Osteoblast (primary cell): Measurements from ENCODE around the gene BAHD1. TPM values are rescaled to one million over a fixed set of nuclear protein-coding genes. Genes with fewer than 3 reads are reported as not detected.

ENCODE experiments used
- DNase-seq: peaks from one replicate; pipeline ENCODE4 v3.0.0; 2011; ENCODE audit warnings: low spot score, mixed read lengths; ENCODE audit not compliant: insufficient read length; ENCODE audit errors: missing footprints
- H2AFZ ChIP-seq: 2 replicates; pipeline ENCODE4 v1.6.0; 2011; ENCODE audit warnings: mild to moderate bottlenecking, low read length
- H3K27ac ChIP-seq: 2 replicates; pipeline ENCODE4 v1.5.1; 2011; ENCODE audit warnings: mild to moderate bottlenecking, low read depth, low read length, moderate library complexity
- H3K27me3 ChIP-seq: 2 replicates; pipeline ENCODE4 v1.6.0; 2012; ENCODE audit warnings: mild to moderate bottlenecking, control low read depth, inconsistent platforms, low read length, moderate library complexity; ENCODE audit not compliant: insufficient read depth
- H3K36me3 ChIP-seq: 2 replicates; pipeline ENCODE4 v1.5.1; 2011; ENCODE audit warnings: mild to moderate bottlenecking, low read length, control low read depth, moderate library complexity; ENCODE audit not compliant: insufficient read depth
- H3K4me1 ChIP-seq: 2 replicates; pipeline ENCODE4 v1.5.1; 2011; ENCODE audit warnings: mild to moderate bottlenecking, low read length, control low read depth, moderate library complexity; ENCODE audit not compliant: insufficient read depth
- H3K4me2 ChIP-seq: 2 replicates; pipeline ENCODE4 v1.6.0; 2011; ENCODE audit warnings: mild to moderate bottlenecking, low read length; ENCODE audit not compliant: insufficient read depth
- H3K4me3 ChIP-seq: fragments of 200-600 bp; sonication (generic); 3 replicates; pipeline ENCODE4 v1.5.1; 2012; ENCODE audit warnings: mild to moderate bottlenecking, low read length, inconsistent platforms; ENCODE audit not compliant: insufficient read depth
- H3K79me2 ChIP-seq: 2 replicates; pipeline ENCODE4 v1.6.0; 2012; ENCODE audit warnings: mild to moderate bottlenecking, low read length, control low read depth, inconsistent platforms; ENCODE audit not compliant: insufficient read depth
- H3K9me3 ChIP-seq: 2 replicates; pipeline ENCODE4 v1.5.1; 2011; ENCODE audit warnings: low read depth, low read length, control low read depth
- H4K20me1 ChIP-seq: 2 replicates; pipeline ENCODE4 v1.6.0; 2012; ENCODE audit warnings: mild to moderate bottlenecking, low read length, control low read depth; ENCODE audit not compliant: insufficient read depth
- total RNA-seq: library from RNA; depleted of rRNA; stranded (reverse); fragments of >200 nt; gene quantifications from 2 replicates; pipeline ENCODE4 v1.2.3, GENCODE V29; 2012
- TF ChIP-seq, protein P1 (sequence below): IDR thresholded peaks from 2 replicates; pipeline ENCODE4 v1.5.1; 2011; ENCODE audit warnings: mild to moderate bottlenecking, low read depth, low read length, moderate library complexity; ENCODE audit errors: extremely low read depth

The BAHD1 gene
- total RNA-seq, 1 donor: 10.5 TPM

DNA sequence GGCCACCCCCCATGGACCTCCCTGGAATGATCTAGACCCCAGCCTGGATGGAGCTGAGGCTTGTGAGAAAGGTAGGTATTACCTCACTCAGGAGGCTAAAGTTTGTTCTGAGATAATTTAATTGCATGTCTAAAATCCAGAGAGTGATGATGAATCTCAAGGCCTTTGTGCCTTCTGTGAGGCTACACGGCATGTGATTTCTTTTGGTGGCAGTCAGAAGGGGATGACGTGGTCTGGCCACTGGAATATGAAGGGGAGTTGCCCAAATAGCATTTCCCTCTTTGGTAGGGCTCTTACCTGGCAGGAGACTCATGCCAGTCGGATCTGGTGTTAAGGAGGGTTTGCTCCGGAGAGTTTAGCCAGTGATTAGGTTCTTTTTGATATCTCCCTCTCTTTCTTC, 2.5 kb downstream of the BAHD1 start:
- Histone ChIP-seq H3K4me1 (peaks cover 12% of the 10 kb centered on the region), H3K27ac (no peak overlapping the region), H3K9me3 (no peaks in the 10 kb centered on the region), H3K36me3 (no peaks in the 10 kb centered on the region), H3K4me3 (no peak overlapping the region), H2AFZ (no peak overlapping the region), H3K79me2 (peaks cover 50% of the 10 kb centered on the region), H3K27me3 (peaks cover 16% of the 10 kb centered on the region), H3K4me2 (no peak overlapping the region), H4K20me1 (peaks cover 55% of the 10 kb centered on the region)
- TF ChIP-seq, protein P1, sequence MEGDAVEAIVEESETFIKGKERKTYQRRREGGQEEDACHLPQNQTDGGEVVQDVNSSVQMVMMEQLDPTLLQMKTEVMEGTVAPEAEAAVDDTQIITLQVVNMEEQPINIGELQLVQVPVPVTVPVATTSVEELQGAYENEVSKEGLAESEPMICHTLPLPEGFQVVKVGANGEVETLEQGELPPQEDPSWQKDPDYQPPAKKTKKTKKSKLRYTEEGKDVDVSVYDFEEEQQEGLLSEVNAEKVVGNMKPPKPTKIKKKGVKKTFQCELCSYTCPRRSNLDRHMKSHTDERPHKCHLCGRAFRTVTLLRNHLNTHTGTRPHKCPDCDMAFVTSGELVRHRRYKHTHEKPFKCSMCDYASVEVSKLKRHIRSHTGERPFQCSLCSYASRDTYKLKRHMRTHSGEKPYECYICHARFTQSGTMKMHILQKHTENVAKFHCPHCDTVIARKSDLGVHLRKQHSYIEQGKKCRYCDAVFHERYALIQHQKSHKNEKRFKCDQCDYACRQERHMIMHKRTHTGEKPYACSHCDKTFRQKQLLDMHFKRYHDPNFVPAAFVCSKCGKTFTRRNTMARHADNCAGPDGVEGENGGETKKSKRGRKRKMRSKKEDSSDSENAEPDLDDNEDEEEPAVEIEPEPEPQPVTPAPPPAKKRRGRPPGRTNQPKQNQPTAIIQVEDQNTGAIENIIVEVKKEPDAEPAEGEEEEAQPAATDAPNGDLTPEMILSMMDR: no peak
- DNase-seq: no peak

DNA sequence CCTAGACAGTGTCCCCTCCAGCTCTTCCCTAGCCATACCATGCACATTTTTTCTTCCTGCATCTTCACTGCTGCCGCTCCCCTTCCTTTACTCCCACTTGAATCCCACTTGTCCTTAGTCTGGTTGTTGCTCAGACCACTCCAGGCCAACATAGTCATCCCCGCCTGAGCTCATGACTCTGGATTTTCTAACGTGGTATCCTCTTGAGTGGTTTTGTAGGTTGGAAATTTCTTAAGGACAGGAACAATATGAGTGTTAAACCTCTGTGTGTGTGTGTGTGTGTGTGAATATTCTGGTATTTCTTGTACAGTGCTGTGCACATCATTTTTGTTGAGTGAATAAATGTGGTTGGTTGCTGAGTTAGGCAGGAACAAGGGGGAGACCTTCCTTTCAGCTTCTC, 3.1 kb downstream of the BAHD1 start:
- H3K4me3 ChIP-seq: no peak overlapping the region
- peaks cover 53% of the 10 kb centered on the region for H3K79me2 ChIP-seq
- peaks cover 59% of the 10 kb centered on the region for H4K20me1 ChIP-seq
- no peak overlapping the region for H3K4me2 ChIP-seq
- no peak for DNase-seq
- H2AFZ ChIP-seq: no peak overlapping the region
- peaks cover 12% of the 10 kb centered on the region for H3K4me1 ChIP-seq
- no peak overlapping the region for H3K27ac ChIP-seq
- peaks cover 10% of the 10 kb centered on the region for H3K27me3 ChIP-seq
- TF ChIP-seq, protein P1: no peak
- H3K36me3 ChIP-seq: no peaks in the 10 kb centered on the region
- no peaks in the 10 kb centered on the region for H3K9me3 ChIP-seq

DNA sequence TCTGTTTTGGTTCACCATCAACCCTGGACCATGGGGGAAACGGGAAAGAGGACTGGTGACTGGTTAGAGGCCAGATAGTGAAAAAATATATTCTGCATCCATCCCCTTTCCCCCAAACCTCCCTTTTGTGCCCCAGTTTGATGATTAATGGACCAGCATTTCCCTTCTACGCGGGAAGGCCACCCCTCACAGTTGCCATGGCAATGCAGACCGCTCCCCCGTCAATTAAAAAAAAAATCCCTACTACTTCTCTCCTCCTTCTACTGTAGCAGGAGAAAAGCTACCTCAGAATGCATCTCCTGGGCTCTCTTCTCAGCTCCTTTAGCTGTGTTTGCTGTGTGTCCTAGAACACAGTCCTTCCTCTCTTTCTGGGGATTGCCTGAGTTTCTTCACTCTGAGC, 4.0 kb downstream of the BAHD1 start:
- H4K20me1 ChIP-seq: peaks cover 63% of the 10 kb centered on the region

DNA sequence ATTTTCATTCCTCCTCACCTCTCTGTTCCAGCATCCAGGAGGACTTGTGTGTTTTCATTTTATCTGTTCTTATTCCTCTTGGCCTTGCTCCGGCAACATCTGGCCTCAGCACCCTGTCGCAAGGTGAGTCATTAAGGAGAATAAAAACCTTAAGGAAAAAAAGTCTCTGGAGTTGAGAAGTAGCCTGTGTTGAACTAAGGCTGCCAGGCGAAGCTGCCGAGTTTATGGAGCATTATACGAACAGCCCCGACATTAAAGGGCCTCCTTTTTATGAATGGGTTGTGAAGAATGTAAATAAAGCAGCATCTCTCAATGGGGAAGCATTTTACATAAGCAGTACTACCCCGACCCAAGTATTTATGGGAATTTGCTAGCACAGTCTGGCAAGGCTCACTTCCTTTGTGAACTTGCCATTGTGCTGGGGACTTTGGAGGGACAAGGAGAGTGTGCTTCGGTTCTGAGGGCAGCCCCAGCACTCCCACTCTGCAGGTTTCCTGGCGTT, 4.7 kb downstream of the BAHD1 start:
- peaks cover 70% of the 10 kb centered on the region for H4K20me1 ChIP-seq
- H2AFZ ChIP-seq: no peak overlapping the region
- H3K27me3 ChIP-seq: no peaks in the 10 kb centered on the region
- H3K36me3 ChIP-seq: no peaks in the 10 kb centered on the region
- H3K4me2 ChIP-seq: no peak overlapping the region
- H3K79me2 ChIP-seq: peaks cover 65% of the 10 kb centered on the region
- no peaks in the 10 kb centered on the region for H3K9me3 ChIP-seq
- peaks cover 7% of the 10 kb centered on the region for H3K4me1 ChIP-seq
- TF ChIP-seq, protein P1: no peak
- no peak overlapping the region for H3K27ac ChIP-seq
- peak; percentile 73 for DNase-seq
- H3K4me3 ChIP-seq: no peak overlapping the region

More for the DNA sequence above, 4.0 kb downstream of the BAHD1 start:
- DNase-seq: no peak
- no peak overlapping the region for H3K27ac ChIP-seq
- no peaks in the 10 kb centered on the region for H3K9me3 ChIP-seq
- H3K36me3 ChIP-seq: no peaks in the 10 kb centered on the region
- TF ChIP-seq, protein P1: no peak
- H3K79me2 ChIP-seq: peaks cover 58% of the 10 kb centered on the region
- peaks cover under 1% of the 10 kb centered on the region for H3K27me3 ChIP-seq
- peaks cover 13% of the 10 kb centered on the region for H3K4me1 ChIP-seq
- H2AFZ ChIP-seq: no peak overlapping the region
- H3K4me3 ChIP-seq: no peak overlapping the region
- no peak overlapping the region for H3K4me2 ChIP-seq
